SU-DHL-6 (cell line): Measurements from ENCODE around the gene GOLGA1.

ENCODE experiments used
- H2AFZ ChIP-seq: fragments of 200-600 bp; sonication (generic); 2 replicates; pipeline ENCODE4 v1.6.1; 2014; ENCODE audit warnings: low read depth, mild to moderate bottlenecking, moderate library complexity, mixed read lengths, antibody characterized with exemption, low read length; ENCODE audit not compliant: severe bottlenecking
- H3F3A ChIP-seq: fragments of 200-600 bp; shearing (Covaris generic); 2 replicates; pipeline ENCODE4 v1.6.0; 2016; ENCODE audit warnings: antibody characterized with exemption, mild to moderate bottlenecking; ENCODE audit not compliant: insufficient read depth
- H3K27ac ChIP-seq: fragments of 200-600 bp; sonication (generic); 2 replicates; pipeline ENCODE4 v1.5.1; 2016; ENCODE audit warnings: low read depth, mild to moderate bottlenecking, low read length, moderate library complexity, mixed read lengths
- H3K27me3 ChIP-seq: fragments of 200-600 bp; sonication (generic), shearing (Covaris generic); 2 replicates; pipeline ENCODE4 v1.6.0; 2014; ENCODE audit warnings: mild to moderate bottlenecking, low read length
- H3K36me3 ChIP-seq: fragments of 200-600 bp; sonication (generic); 2 replicates; pipeline ENCODE4 v1.6.1; 2014; ENCODE audit warnings: mild to moderate bottlenecking, low read length, mixed read lengths
- H3K4me2 ChIP-seq: fragments of 300-600, 200-600 bp; shearing (Covaris generic), sonication (generic); 2 replicates; pipeline ENCODE4 v1.6.0; 2014; ENCODE audit warnings: low read length, low read depth, mild to moderate bottlenecking; ENCODE audit not compliant: poor library complexity, severe bottlenecking
- H3K4me3 ChIP-seq: fragments of 200-600 bp; sonication (generic); 2 replicates; pipeline ENCODE4 v1.5.1; 2014; ENCODE audit warnings: antibody characterized with exemption, low read length, mild to moderate bottlenecking, mixed read lengths; ENCODE audit not compliant: insufficient read depth, poor library complexity, severe bottlenecking
- H3K79me2 ChIP-seq: fragments of 200-600 bp; sonication (generic); 2 replicates; pipeline ENCODE4 v1.6.1; 2014; ENCODE audit warnings: mild to moderate bottlenecking, low read length, moderate library complexity; ENCODE audit not compliant: insufficient read depth
- H3K9ac ChIP-seq: fragments of 200-600 bp; sonication (generic); 2 replicates; pipeline ENCODE4 v1.7.0; 2014; ENCODE audit warnings: mild to moderate bottlenecking, low read length
- H3K9me2 ChIP-seq: fragments of 200-600 bp; sonication (generic); replicated peaks from 2 replicates; pipeline ENCODE4 v1.6.1; 2014; ENCODE audit warnings: low read length; ENCODE audit not compliant: insufficient read depth
- H3K9me3 ChIP-seq: fragments of 200-600 bp; sonication (generic); 2 replicates; pipeline ENCODE4 v1.6.1; 2014; ENCODE audit warnings: low read length, mixed read lengths; ENCODE audit not compliant: insufficient read depth
- H4K20me1 ChIP-seq: fragments of 200-600 bp; sonication (generic); 2 replicates; pipeline ENCODE4 v1.6.1; 2014; ENCODE audit warnings: low read depth, mild to moderate bottlenecking, antibody characterized with exemption, low read length, moderate library complexity, mixed read lengths
- CTCF ChIP-seq: fragments of 200-600 bp; sonication (generic); IDR thresholded peaks from one replicate; pipeline ENCODE4 v1.5.1; 2017; ENCODE audit warnings: antibody characterized with exemption, mild to moderate bottlenecking, low read length, moderate library complexity; ENCODE audit not compliant: insufficient read depth, poor library complexity, severe bottlenecking
- EZH2phosphoT487 ChIP-seq: fragments of 200-600 bp; sonication (generic), shearing (Covaris generic); conservative IDR thresholded peaks from 2 replicates; pipeline ENCODE4 v1.6.1; 2018; ENCODE audit warnings: mild to moderate bottlenecking, antibody characterized with exemption, low read length, moderate library complexity, mixed read lengths

GOLGA1 gene

DNA sequence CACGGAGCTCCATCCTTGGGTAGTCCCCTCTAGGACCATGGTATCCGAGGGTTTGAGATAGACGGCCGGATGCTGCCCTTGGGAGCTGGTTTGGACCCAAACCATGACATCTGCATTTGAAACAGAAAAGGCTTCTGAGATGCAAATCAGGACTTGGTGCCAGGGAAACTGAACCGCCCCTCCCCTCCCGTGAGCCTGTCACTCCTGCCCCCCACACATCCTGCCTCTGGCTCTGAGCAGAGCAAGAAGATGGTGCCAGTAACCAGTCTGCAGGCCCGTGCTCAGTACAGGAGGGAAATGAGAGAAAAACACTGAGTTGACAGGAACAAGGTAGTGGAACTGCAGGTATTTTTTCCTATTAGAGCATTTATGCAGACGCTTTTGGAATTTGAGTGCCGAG lies 60.4 kb downstream of the GOLGA1 start:
- H3K4me2 ChIP-seq: no peak overlapping the region

DNA sequence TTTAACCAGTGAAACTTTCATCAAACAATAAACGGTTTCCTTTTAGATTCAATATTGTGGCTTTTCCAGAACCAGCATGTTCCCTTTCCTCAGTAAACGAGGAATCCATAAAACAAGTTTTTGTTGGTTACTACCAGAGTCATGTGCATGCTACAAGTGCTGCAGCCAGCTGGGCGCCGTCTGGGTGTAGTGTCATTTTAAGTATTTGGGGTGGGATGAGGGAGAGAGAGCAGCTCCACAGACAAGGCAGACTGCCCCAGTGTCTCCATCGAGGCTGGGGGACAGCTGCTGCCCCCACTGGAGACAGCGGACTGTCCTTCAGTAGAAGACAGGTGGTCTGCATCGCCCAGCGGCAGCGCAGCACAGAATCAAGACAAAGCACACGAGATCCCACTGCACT lies 61.7 kb downstream of the GOLGA1 start:
- Histone ChIP-seq H3K27ac (no peak overlapping the region), H3K36me3 (peaks cover 3% of the 10 kb centered on the region; the same call in 1 of the 2 replicates), H2AFZ (no peak overlapping the region), H3K9ac (no peak overlapping the region), H3K79me2 (0 out of 2 replicates have a peak, but pooled peaks cover 3% of the 10 kb centered on the region), H3K4me2 (no peak overlapping the region), H3K4me3 (no peak overlapping the region), H3K27me3 (no peaks in the 10 kb centered on the region), H4K20me1 (no peaks in the 10 kb centered on the region), H3K9me3 (no peaks in the 10 kb centered on the region), H3F3A (peaks cover 22% of the 10 kb centered on the region), H3K9me2 (no peaks in the 10 kb centered on the region)
- TF ChIP-seq CTCF (no peak), EZH2phosphoT487 (no peak)

More for the DNA sequence above, 60.4 kb downstream of the GOLGA1 start:
- H3K27ac ChIP-seq: no peak overlapping the region
- peaks cover 3% of the 10 kb centered on the region; the same call in 1 of the 2 replicates for H3K36me3 ChIP-seq
- no peak overlapping the region for H2AFZ ChIP-seq
- H3K9me2 ChIP-seq: no peaks in the 10 kb centered on the region
- H4K20me1 ChIP-seq: no peaks in the 10 kb centered on the region
- TF ChIP-seq CTCF: no peak
- TF ChIP-seq EZH2phosphoT487: no peak
- no peaks in the 10 kb centered on the region for H3K9me3 ChIP-seq
- H3K79me2 ChIP-seq: no peaks in the 10 kb centered on the region
- H3F3A ChIP-seq: peaks cover 22% of the 10 kb centered on the region
- no peaks in the 10 kb centered on the region for H3K27me3 ChIP-seq
- no peak overlapping the region for H3K4me3 ChIP-seq
- no peak overlapping the region for H3K9ac ChIP-seq

GRCh38 chr9:124878518-124878917 lies 62.4 kb downstream of the GOLGA1 start:
- peaks cover 3% of the 10 kb centered on the region; the same call in 1 of the 2 replicates for H3K36me3 ChIP-seq
- no peak overlapping the region for H3K27ac ChIP-seq

More at GRCh38 chr9:124878518-124878917, 62.4 kb downstream of the GOLGA1 start:
- peaks cover 11% of the 10 kb centered on the region for H3K79me2 ChIP-seq
- H3K9me3 ChIP-seq: no peaks in the 10 kb centered on the region
- TF ChIP-seq EZH2phosphoT487 (no peak), CTCF (no peak)
- no peak overlapping the region for H3K9ac ChIP-seq
- H4K20me1 ChIP-seq: no peaks in the 10 kb centered on the region
- peaks cover 22% of the 10 kb centered on the region for H3F3A ChIP-seq
- H2AFZ ChIP-seq: no peak overlapping the region
- H3K4me2 ChIP-seq: no peak overlapping the region
- no peaks in the 10 kb centered on the region for H3K9me2 ChIP-seq
- no peak overlapping the region for H3K4me3 ChIP-seq
- H3K27me3 ChIP-seq: no peaks in the 10 kb centered on the region
